Measurements from ENCODE around the gene SERPINA3.

DNA sequence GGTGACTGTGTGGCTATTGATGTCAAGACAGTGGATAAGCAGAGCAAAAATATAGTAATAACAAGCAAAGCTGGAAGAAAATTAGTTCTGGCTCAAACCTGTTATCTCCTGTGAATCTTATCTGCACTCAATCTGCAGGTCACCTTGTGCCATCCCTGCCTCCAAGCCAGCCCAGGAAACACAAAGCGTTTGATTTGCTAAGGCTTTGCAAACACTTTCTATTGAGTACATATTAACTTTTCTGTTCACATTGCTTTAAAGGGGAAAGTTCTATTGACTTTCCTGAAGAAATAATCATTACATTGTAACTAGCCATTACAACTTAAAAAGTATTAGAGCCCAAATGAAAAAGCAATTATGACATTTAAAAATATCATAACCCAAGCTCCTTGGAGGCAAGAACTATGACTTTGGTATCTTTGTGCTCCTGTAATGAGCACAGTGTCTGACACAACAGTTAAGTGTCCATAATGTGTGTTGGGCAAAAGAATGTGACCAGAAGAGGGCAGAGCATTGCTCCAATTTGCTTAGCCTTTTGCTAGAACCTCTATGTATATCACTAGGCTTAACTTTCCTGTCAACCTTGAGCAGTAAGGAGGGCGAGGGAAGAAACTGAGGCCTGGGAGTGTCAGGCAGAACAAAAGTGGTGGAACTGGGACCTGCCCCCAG, 24.7 kb downstream of the SERPINA3 start:
- TF ChIP-seq CTCF (IDR thresholded peaks at IDR 0.05) (no peak), POLR2A (IDR thresholded peaks at IDR 0.05) (no peak), EP300 (IDR thresholded peaks at IDR 0.05) (no peak)

Measured in ovary (tissue), 3 donors.